K562 (cell line): ENCODE measurements around the gene MAP3K4. TPM values are rescaled to one million over a fixed set of nuclear protein-coding genes. Genes with fewer than 3 reads are reported as not detected.
A peak's percentile ranks its signal among the peaks of the same experiment; 100 is the strongest.

ENCODE experiments used
- ARHGAP35 ChIP-seq: fragments of 450-650 bp; IDR thresholded peaks from 2 replicates; pipeline ENCODE4 v1.6.1; 2018; ENCODE audit not compliant: partially characterized antibody
- ARID4B ChIP-seq: sonication (generic); formaldehyde crosslinking; IDR thresholded peaks from 2 replicates; pipeline ENCODE4 v1.8.0; 2022; ENCODE audit warnings: mild to moderate bottlenecking, missing genetic modification reagents
- CHD1 ChIP-seq: fragments of 200-600 bp; sonication (generic); IDR thresholded peaks from one replicate; pipeline ENCODE4 v1.6.1; 2012; ENCODE audit warnings: mild to moderate bottlenecking, moderate library complexity, low read length, inconsistent platforms
- ELF2 ChIP-seq: fragments of 250-450 bp; sonication (Bioruptor Pico); IDR thresholded peaks from 2 replicates; pipeline ENCODE4 v1.5.0; 2021; ENCODE audit warnings: mild to moderate bottlenecking
- ERF ChIP-seq: fragments of 450-650 bp; formaldehyde crosslinking; IDR thresholded peaks from 2 replicates; pipeline ENCODE4 v1.4.0; 2020; ENCODE audit warnings: mild to moderate bottlenecking, mixed read lengths
- GABPB2 ChIP-seq: fragments of 250-450 bp; sonication (Bioruptor Pico); conservative IDR thresholded peaks from 2 replicates; pipeline ENCODE4 v1.5.1; 2021; ENCODE audit warnings: mild to moderate bottlenecking
- GATAD2A ChIP-seq: fragments of 450-650 bp; IDR thresholded peaks from 2 replicates; pipeline ENCODE4 v1.6.1; 2017
- GATAD2B ChIP-seq: fragments of 450-650 bp; IDR thresholded peaks from 2 replicates; pipeline ENCODE4 v1.6.1; 2017; ENCODE audit warnings: mild to moderate bottlenecking, borderline replicate concordance
- KHSRP ChIP-seq: fragments of 450-650 bp; IDR thresholded peaks from 2 replicates; pipeline ENCODE4 v1.6.1; 2017
- MTF1 ChIP-seq: fragments of 250-450 bp; sonication (Bioruptor Pico); IDR thresholded peaks from 2 replicates; pipeline ENCODE4 v1.9.0; 2021; ENCODE audit warnings: moderate library complexity, mild to moderate bottlenecking, inconsistent platforms, borderline replicate concordance
- NR2C1 ChIP-seq, 2 experiments: fragments of 450-650 bp; IDR thresholded peaks; 2 replicates each; pipeline ENCODE4 v1.6.1; 2017; ENCODE audit warnings: mild to moderate bottlenecking in 2 of 2, antibody characterized with exemption in 1 of 2, inconsistent platforms in 1 of 2, missing compliant biosample characterization in 1 of 2, missing genetic modification characterization in 1 of 2
- NRF1 ChIP-seq, 2 experiments: fragments of 450-650 bp; IDR thresholded peaks in 1 of 2; conservative IDR thresholded peaks in 1 of 2; 2 replicates each; pipeline ENCODE4 v1.6.1; 2014; ENCODE audit warnings: mild to moderate bottlenecking in 2 of 2
- PYGO2 ChIP-seq: fragments of 450-650 bp; IDR thresholded peaks from 2 replicates; pipeline ENCODE4 v1.6.1; 2016; ENCODE audit warnings: mild to moderate bottlenecking, missing genetic modification characterization, moderate library complexity, missing compliant biosample characterization
- SAP30 ChIP-seq: fragments of 200-600 bp; sonication (generic); IDR thresholded peaks from 2 replicates; pipeline ENCODE4 v1.6.1; 2012; ENCODE audit warnings: borderline replicate concordance, low read depth, mild to moderate bottlenecking, moderate library complexity, low read length, control low read depth, inconsistent platforms; ENCODE audit not compliant: insufficient read depth, poor library complexity, severe bottlenecking
- SIN3B ChIP-seq: fragments of 450-650 bp; IDR thresholded peaks from 2 replicates; pipeline ENCODE4 v1.6.1; 2017; ENCODE audit warnings: low read depth, mild to moderate bottlenecking, moderate library complexity
- TAF15 ChIP-seq: fragments of 200-400 bp; formaldehyde crosslinking; IDR thresholded peaks from 2 replicates; pipeline ENCODE4 v1.6.1; 2017; ENCODE audit warnings: mild to moderate bottlenecking, low read depth, low read length, moderate library complexity
- TRIM25 ChIP-seq: fragments of 450-650 bp; IDR thresholded peaks from 2 replicates; pipeline ENCODE4 v1.7.0; 2016; ENCODE audit warnings: borderline replicate concordance
- ZHX1 ChIP-seq: fragments of 150-350 bp; conservative IDR thresholded peaks from 2 replicates; pipeline ENCODE4 v1.6.1; 2014; ENCODE audit warnings: low read length
- polyA plus RNA-seq, 8 experiments: library from polyadenylated mRNA; depleted of rRNA in 4 of 8; stranded (reverse) in 5 of 8; unstranded in 3 of 8; fragments of >200 nt; fragmentation: Nextera tagmentation in 2 of 8; fragmentation: Illumina TruSeq in 1 of 8; extraction: Ambion mirVana in 2 of 8; extraction: Trizol in 1 of 8; gene quantifications; 2 replicates each; pipeline versions ENCODE4 v1.2.1 to v1.2.3, GENCODE V29; 2011 to 2014; ENCODE audit warnings: inconsistent platforms in 1 of 8, missing spikeins in 1 of 8
- total RNA-seq, 7 experiments: library from RNA; depleted of rRNA in 6 of 7; stranded (reverse); fragments of >200 nt in 6 of 7; fragmentation: Illumina TruSeq in 2 of 7; extraction: Trizol in 2 of 7; gene quantifications; 2 replicates each; pipeline versions ENCODE4 v1.2.1 to v1.2.3, GENCODE V29; 2011 to 2021; ENCODE audit warnings: low replicate concordance in 1 of 7

MAP3K4 gene
- total and polyA plus RNA-seq, 9 of the 15 experiments (the other 6 are each of a cell fraction or from before 2014, with no cell fraction given), result 21.0 to 77.2 (median 48.9) TPM

GRCh38 chr6:160992061-160992979, 751 bp downstream of the MAP3K4 start (continued):
- TF ChIP-seq ZHX1, result no peak
- TF ChIP-seq GATAD2A, result 0 out of 2 replicates have a peak, but pooled peaks have one; percentile 9
- TF ChIP-seq ERF (CRISPR knock-in tag), result 0 out of 2 replicates have a peak, but pooled peaks have one; percentile 12
- peak; percentile 23; the same call in 1 of the 2 replicates for TF ChIP-seq TAF15
- TF ChIP-seq SIN3B, result no peak
- no peak for TF ChIP-seq ELF2
- TF ChIP-seq KHSRP, result peak; percentile 6; the same call in 1 of the 2 replicates
- TF ChIP-seq ARHGAP35, result no peak
- TF ChIP-seq MTF1 (CRISPR knock-in tag), result no peak
- TF ChIP-seq TRIM25, result no peak
- no peak for TF ChIP-seq NRF1 (conservative IDR thresholded peaks at IDR 0.05 in 1 of 2, IDR thresholded peaks at IDR 0.05 in 1 of 2)
- TF ChIP-seq PYGO2 (tag), result no peak
- TF ChIP-seq GATAD2B, result no peak
- TF ChIP-seq GABPB2, result no peak
- peak; percentile 83 for TF ChIP-seq CHD1
- no peak for TF ChIP-seq NR2C1 (IDR thresholded peaks at IDR 0.05)
- TF ChIP-seq NR2C1 (tag; IDR thresholded peaks at IDR 0.05), result no peak
- peak; percentile 15; the same call in 1 of the 2 replicates for TF ChIP-seq ARID4B (CRISPR knock-in tag)
- TF ChIP-seq SAP30, result peak; percentile 37
